Testis (tissue), 3 donors: Measurements from ENCODE around the gene IGSF10. TPM values are rescaled to one million over a fixed set of nuclear protein-coding genes. Genes with fewer than 3 reads are reported as not detected.

Experiments used
- DNase-seq: peaks from one replicate; pipeline ENCODE4 v3.0.0-alpha.2; 2019
- H3K27ac ChIP-seq, 2 donors: fragments of 200-600 bp; sonication (generic); one replicate each; pipeline ENCODE4 v1.5.1; 2019
- H3K27me3 ChIP-seq: fragments of 200-600 bp; sonication (generic); one replicate; pipeline ENCODE4 v1.5.1; 2019
- H3K36me3 ChIP-seq: fragments of 200-600 bp; sonication (generic); one replicate; pipeline ENCODE4 v1.5.1; 2017; ENCODE audit warnings: low read depth; ENCODE audit errors: missing control alignments
- H3K4me1 ChIP-seq: fragments of 200-600 bp; sonication (generic); one replicate; pipeline ENCODE4 v1.5.1; 2019
- H3K4me3 ChIP-seq, 2 donors: fragments of 200-600 bp; sonication (generic); one replicate each; pipeline ENCODE4 v1.5.1; 2017 to 2019
- H3K9me3 ChIP-seq: fragments of 200-600 bp; sonication (generic); one replicate; pipeline ENCODE4 v1.5.1; 2017
- POLR2A ChIP-seq: fragments of 450-650 bp; IDR thresholded peaks from one replicate; pipeline ENCODE4 v1.6.1; 2017; ENCODE audit warnings: antibody characterized with exemption, mild to moderate bottlenecking, moderate library complexity
- WGBS, 2 donors: methylation state at CpG; one replicate each; pipeline ENCODE4 v1.1.5; 2018; 5-methylcytosine and 5-hydroxymethylcytosine counted together
- intact Hi-C: fragments of 100-400 bp; cut with DNase I; formaldehyde crosslinking; loops from one replicate; pipeline ENCODE4 v1.15.1; 2023; ENCODE audit warnings: low total_unique reads
- polyA plus RNA-seq: library from polyadenylated mRNA; stranded (reverse); fragments of 350-450 nt; fragmentation: Illumina TruSeq; extraction: RNeasy Lipid Tissue Mini Kit (QIAGEN cat#74804); gene quantifications from one replicate; pipeline ENCODE4 v1.2.3, GENCODE V29; 2014; ENCODE audit warnings: low read depth, low replicate concordance; ENCODE audit not compliant: insufficient read depth
- small RNA-seq, 2 donors: library from RNA; depleted of rRNA; stranded (forward); fragments of <200 nt; gene quantifications; one replicate each; pipeline ENCODE3, GENCODE V24; 2016
- total RNA-seq, 2 donors: library from RNA; depleted of rRNA; stranded (reverse); fragments of >200 nt; gene quantifications; one replicate each; pipeline ENCODE4 v1.2.3, GENCODE V29; 2016
- TF ChIP-seq, protein P1 (sequence below), 3 experiments: fragments of 450-650 bp in 2 of 3; fragments of 200-600 bp in 1 of 3; sonication (generic) in 1 of 3; IDR thresholded peaks; one replicate each; pipeline ENCODE4 v1.5.1; 2016 to 2019; ENCODE audit warnings: antibody characterized with exemption in 3 of 3, mild to moderate bottlenecking in 2 of 3, moderate library complexity in 1 of 3

Gene IGSF10
- total and polyA plus RNA-seq, 3 donors from 2014 or later, result 5.6 to 26.1 (median 12.3) TPM

- Histone ChIP-seq H3K4me3 (no peak overlapping the region), H3K9me3 (no peaks in the 10 kb centered on the region), H3K27ac (no peak overlapping the region), H3K27me3 (no peaks in the 10 kb centered on the region), H3K36me3 (no peaks in the 10 kb centered on the region), H3K4me1 (no peaks in the 10 kb centered on the region)
- intact Hi-C loops, result no loop called here
- DNase-seq, result no peak
- 88 to 90% methylated on average over 5 of the region's 5 CpGs for WGBS, 2 donors
- TF ChIP-seq POLR2A, result no peak
- TF ChIP-seq, protein P1, sequence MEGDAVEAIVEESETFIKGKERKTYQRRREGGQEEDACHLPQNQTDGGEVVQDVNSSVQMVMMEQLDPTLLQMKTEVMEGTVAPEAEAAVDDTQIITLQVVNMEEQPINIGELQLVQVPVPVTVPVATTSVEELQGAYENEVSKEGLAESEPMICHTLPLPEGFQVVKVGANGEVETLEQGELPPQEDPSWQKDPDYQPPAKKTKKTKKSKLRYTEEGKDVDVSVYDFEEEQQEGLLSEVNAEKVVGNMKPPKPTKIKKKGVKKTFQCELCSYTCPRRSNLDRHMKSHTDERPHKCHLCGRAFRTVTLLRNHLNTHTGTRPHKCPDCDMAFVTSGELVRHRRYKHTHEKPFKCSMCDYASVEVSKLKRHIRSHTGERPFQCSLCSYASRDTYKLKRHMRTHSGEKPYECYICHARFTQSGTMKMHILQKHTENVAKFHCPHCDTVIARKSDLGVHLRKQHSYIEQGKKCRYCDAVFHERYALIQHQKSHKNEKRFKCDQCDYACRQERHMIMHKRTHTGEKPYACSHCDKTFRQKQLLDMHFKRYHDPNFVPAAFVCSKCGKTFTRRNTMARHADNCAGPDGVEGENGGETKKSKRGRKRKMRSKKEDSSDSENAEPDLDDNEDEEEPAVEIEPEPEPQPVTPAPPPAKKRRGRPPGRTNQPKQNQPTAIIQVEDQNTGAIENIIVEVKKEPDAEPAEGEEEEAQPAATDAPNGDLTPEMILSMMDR (IDR thresholded peaks at IDR 0.05), result no peak
Observed at GRCh38 chr3:151412989-151413388, 47.9 kb downstream of the IGSF10 start.

Small RNA genes within 50 kb of the gene (small RNA-seq; reads per million reads assigned to genes)
- gene AC117454.1, result 0 reads per million in 2 donors

Other genes with a start within 250 kb of the IGSF10 start
- gene P2RY14, start 182.5 kb downstream of the IGSF10 start, total RNA-seq, result under 1 TPM; 0.47 to 0.50 TPM
- gene P2RY14, start 182.5 kb downstream of the IGSF10 start, polyA plus RNA-seq, result 0.79 TPM
- gene GPR87, start 144.2 kb downstream of the IGSF10 start, total RNA-seq, result not detected
- gene GPR87, start 144.2 kb downstream of the IGSF10 start, polyA plus RNA-seq, result not detected
- under 1 TPM in 1 of 2 donors, not detected in 1; 0.31 TPM for gene P2RY13, start 131.5 kb downstream of the IGSF10 start, total RNA-seq
- gene P2RY13, start 131.5 kb downstream of the IGSF10 start, polyA plus RNA-seq, result 1.7 TPM
- not detected for gene P2RY12, start 76.3 kb downstream of the IGSF10 start, total RNA-seq
- 0.47 TPM for gene P2RY12, start 76.3 kb downstream of the IGSF10 start, polyA plus RNA-seq